T-helper 9 cell (primary cell): ENCODE results near the gene MAGED2.
"Not testable (repeated sequence)": the region's sequence is repeated elsewhere in the genome, so short reads cannot be mapped to it uniquely, and the experiment has no call there.

Experiments used
- DNase-seq: peaks from one replicate; pipeline ENCODE4 v3.0.0-alpha.2; 2020

MAGED2 gene

DNA sequence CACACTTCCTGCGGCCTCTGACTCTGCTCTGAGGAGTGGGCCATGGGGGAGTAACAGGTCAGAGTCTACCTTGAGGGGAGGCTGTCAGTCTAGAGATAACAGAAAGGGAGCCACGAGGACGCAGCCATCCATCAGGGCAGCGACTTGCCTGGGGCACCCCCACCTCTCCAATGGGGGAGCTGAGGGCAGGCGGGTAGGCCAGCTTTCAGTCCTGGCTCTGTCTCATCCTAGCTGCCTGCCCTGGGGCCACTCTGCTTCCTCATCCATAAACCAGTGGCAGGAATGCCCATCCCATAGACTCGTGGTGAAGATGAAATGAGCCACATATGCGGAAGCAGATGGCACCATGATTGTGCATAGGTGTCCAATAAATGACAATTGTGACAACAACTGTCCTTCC lies 13.2 kb downstream of the MAGED2 start:
- DNase-seq = no peak

DNA sequence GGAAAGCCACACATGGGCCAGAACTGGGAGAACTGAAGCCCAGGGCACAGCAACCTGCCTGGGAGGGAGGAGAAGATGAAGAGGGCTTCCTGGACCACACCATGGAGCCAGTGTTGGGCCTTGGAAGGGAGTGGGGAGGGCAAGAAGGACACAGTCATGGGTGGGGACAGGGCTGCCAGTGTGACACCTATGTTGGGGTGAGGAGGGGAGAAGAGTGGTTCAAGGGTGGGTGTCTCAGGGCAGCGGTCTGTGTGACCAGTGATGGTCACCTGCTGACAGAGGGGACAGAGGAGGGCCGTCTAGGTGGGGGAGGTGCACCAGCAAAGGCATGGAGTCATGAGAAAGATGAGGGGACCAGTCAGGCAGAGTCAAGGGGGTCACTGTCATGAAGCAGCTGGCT lies 13.8 kb downstream of the MAGED2 start:
- no peak for DNase-seq

DNA sequence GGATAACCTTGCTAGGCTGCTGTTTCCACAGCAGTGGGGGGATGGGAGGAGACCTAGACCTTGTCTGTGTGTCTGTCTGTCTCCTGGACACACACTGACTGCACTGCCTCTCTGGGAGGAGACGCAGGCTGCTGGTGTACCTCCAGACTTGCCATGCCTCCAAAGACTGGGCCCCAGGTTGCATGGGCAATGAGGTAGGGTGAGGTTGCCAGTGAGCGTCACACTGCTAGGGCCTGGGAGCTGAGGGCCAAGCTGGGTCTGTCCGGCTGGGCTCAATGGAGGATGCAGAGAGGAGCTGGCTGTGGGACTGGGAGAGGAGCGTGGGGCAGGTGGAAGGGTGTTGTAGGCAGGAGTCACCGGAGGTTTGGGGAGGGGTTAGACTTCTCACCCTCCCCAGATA lies 16.6 kb downstream of the MAGED2 start:
- no peak for DNase-seq

DNA sequence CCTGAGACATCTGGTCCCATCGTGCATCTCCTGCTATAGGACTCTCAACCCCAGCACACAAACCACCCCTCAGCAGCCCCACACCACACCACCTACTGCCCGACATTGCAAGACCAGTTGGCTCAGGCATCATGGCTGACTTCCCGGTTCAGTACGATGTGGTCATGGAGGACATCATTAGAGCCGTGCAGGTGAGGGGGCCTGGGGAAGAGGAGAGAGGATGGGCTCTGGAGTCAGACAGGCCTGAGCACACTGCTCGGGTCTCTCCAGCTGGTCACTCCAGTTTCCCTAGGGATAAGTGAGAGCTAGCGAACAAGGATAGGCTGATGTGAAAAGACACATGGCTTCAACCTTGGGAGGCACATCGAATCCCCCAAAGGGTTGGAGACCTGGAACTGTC lies 17.2 kb downstream of the MAGED2 start:
- no peak for DNase-seq

DNA sequence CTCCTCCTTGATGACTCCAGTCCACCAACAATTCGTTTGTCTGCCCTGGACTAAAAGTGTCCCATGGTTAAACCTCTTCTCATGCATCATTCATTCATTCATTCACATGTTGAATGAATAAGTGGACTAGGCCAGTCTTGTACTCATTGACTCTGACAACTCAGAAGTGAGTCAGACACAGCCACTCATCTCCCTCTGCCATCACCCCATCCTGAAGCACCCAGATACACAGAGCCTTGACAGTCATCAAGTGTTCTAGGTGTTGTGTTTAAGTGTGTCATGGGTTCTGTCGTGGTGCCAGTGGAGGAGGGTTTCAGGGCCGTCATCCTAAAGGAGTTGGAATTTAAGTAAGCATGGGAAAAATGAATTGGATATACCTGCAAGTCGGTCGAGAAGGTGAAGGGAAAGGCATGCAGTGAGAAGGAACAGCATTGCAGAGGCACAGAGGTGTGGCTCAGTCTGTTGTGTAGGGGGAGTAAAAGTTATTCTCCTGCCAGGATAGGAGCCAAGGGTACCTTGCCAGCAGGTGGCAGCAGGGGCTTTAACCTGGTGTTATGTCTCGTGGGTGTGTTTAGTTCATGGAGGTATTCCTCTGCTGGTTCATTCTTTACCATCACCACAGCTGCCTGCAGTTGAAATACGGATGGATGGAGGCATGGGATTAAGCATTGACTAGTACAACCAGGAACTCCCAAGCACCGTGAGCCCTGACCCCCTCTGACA lies 18.3 kb downstream of the MAGED2 start:
- no peak for DNase-seq

DNA sequence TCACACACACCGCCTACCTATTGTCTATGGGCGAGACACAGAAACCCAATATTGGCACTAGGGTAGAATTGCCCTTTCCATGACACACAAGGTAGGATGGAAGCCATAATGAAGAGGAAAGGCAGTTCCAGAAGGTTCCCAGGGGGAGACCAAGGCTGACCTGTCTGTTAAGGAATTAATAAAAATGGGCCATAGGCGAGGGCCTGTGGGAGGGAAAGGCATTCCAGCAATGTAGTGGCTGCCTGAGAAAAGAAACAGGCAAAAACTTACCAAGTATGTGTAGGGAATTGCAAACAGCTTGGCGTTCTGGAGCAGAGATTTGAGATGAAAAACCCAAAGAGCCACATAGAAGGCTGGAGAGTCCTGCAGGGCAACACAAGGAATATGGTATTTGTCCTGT lies 19.1 kb downstream of the MAGED2 start:
- no peak for DNase-seq

DNA sequence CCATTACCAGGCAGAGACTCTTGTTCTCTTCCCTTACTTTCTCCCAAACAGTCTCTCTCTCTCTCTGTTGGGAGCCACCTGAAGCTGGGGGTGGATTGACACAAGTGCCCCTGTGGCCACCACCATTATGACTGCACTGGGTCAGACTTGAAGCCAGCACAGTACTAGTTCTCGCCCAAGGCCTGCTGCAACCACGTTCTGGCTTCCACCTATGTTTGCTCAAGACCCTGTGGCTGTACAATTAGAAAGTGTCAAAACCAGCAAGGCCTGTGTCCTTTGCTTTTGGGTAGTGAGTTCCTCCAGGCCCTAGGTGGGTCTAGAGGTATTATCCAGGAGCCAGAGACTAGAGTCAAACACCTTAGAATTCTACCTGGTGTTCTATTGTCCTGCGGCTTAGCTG lies 31.0 kb downstream of the MAGED2 start:
- no peak for DNase-seq

GRCh38 chrX:54841184-54841874 lies 33.8 kb downstream of the MAGED2 start:
- DNase-seq = not testable (repeated sequence)

DNA sequence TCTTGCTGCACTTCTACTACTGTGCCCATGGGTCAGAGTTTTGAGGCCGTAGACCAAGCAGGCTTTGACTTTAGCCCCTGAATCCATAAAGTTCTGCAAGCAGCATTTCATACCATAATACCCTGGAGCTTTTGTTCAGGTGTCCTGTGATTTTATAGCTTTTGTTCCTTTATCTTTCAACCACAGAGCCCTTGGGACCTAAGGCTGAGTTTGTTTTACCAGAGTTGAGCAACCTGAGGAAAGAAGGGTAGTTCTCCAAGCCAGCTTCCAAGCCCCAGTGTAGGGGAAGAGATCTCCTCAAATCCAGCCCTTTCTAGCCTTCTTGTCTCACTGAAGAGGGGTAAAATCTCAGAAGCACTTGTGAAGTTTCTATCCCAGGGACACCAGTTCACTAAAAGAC lies 35.1 kb downstream of the MAGED2 start:
- no peak for DNase-seq

DNA sequence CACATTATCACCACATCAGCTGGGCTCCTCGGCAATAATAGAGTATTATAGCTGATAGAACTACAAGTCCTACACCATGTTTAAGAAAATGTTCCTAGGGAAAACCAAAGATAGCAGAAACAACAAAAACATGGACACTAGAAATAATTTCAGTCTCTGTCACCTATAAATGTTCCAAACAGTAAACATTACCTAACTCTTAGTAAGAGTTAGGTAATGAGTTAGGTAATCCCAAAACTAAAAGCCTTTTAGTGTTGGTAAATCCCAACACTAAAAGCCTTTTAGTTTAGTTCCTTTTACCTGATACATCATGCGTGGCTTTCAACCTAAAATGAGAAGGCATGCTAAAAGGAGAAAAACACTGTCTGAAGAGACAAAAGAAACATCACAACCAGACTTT lies 35.5 kb downstream of the MAGED2 start:
- DNase-seq = no peak

DNA sequence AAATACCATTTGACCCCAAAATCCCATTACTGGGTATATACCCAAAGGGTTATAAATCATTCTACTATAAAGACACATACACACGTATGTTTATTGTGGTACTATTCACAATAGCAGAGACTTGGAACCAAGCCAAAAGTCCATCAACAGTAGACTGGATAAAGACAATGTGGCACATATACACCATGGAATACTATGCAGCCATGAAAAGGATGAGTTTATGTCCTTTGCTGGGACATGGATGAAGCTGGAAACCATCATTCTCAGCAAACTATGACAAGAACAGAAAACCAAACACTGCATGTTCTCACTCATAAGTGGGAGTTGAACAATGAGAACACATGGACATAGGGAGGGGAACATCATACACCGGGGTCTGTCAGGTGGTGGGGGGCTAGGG lies 40.2 kb downstream of the MAGED2 start:
- DNase-seq = not testable (repeated sequence)

- no peak for DNase-seq
Measured at GRCh38 chrX:54865208-54865607, 57.7 kb downstream of the MAGED2 start.
